CD8-positive, alpha-beta memory T cell (primary cell): Measurements from ENCODE around the gene ZNF653. TPM values are rescaled to one million over a fixed set of nuclear protein-coding genes. Genes with fewer than 3 reads are reported as not detected.
"Not testable (repeated sequence)": the region's sequence is repeated elsewhere in the genome, so short reads cannot be mapped to it uniquely, and the experiment has no call there.

Experiments used
- CTCF ChIA-PET: fragments of 350-600 bp; sonication (Branson Sonifier 250); formaldehyde crosslinking; loops from one replicate; lab custom pipeline; 2021; ENCODE audit warnings: antibody characterized with exemption; lab: Charles Lee
- POLR2A ChIA-PET: fragments of 350-600 bp; sonication (Branson Sonifier 250); formaldehyde crosslinking; loops from one replicate; lab custom pipeline; 2021; ENCODE audit warnings: antibody characterized with exemption; lab: Charles Lee
- DNase-seq, 5 donors: peaks; one replicate each; pipeline versions ENCODE4 v3.0.0 to v3.0.0-alpha.2; 2020 to 2022; ENCODE audit warnings: mixed read lengths in 1 of 5
- H3K27ac ChIP-seq: one replicate; pipeline ENCODE4 v1.7.0; 2013; ENCODE audit warnings: low read depth, mild to moderate bottlenecking, low read length, moderate library complexity
- H3K27me3 ChIP-seq: 2 replicates; pipeline ENCODE4 v1.7.0; 2013; ENCODE audit warnings: low read length, mild to moderate bottlenecking; ENCODE audit not compliant: insufficient read depth, poor library complexity, severe bottlenecking
- H3K36me3 ChIP-seq: 2 replicates; pipeline ENCODE4 v1.7.0; 2013; ENCODE audit warnings: mild to moderate bottlenecking, low read length, moderate library complexity; ENCODE audit not compliant: insufficient read depth
- H3K4me1 ChIP-seq: 2 replicates; pipeline ENCODE4 v1.7.0; 2013; ENCODE audit warnings: mild to moderate bottlenecking, low read length, moderate library complexity; ENCODE audit not compliant: insufficient read depth
- H3K4me3 ChIP-seq: 2 replicates; pipeline ENCODE4 v1.7.0; 2013; ENCODE audit warnings: mild to moderate bottlenecking, low read length
- H3K9me3 ChIP-seq: 2 replicates; pipeline ENCODE4 v1.7.0; 2013; ENCODE audit warnings: mild to moderate bottlenecking, low read length
- H3K27ac Mint-ChIP-seq, 8 donors: one replicate each; pipeline ENCODE4 v1.8.0; 2020 to 2021; ENCODE audit warnings: mixed read lengths in 8 of 8, mild to moderate bottlenecking in 6 of 8, inconsistent platforms in 3 of 8, moderate library complexity in 3 of 8
- H3K27me3 Mint-ChIP-seq, 2 donors: one replicate each; pipeline ENCODE4 v1.8.0; 2020 to 2021; ENCODE audit warnings: mixed read lengths in 2 of 2, mild to moderate bottlenecking in 1 of 2, moderate library complexity in 1 of 2
- H3K36me3 Mint-ChIP-seq, 3 donors: one replicate each; pipeline ENCODE4 v1.8.0; 2020 to 2021; ENCODE audit warnings: mixed read lengths in 3 of 3, inconsistent platforms in 1 of 3, mild to moderate bottlenecking in 1 of 3
- H3K4me1 Mint-ChIP-seq, 3 donors: one replicate each; pipeline ENCODE4 v1.8.0; 2020 to 2021; ENCODE audit warnings: mixed read lengths in 3 of 3, inconsistent platforms in 1 of 3, mild to moderate bottlenecking in 1 of 3
- H3K4me3 Mint-ChIP-seq, 7 donors: one replicate each; pipeline ENCODE4 v1.8.0; 2020 to 2021; ENCODE audit warnings: mixed read lengths in 7 of 7, mild to moderate bottlenecking in 6 of 7, moderate library complexity in 4 of 7, inconsistent platforms in 2 of 7
- H3K9me3 Mint-ChIP-seq, 5 donors: one replicate each; pipeline ENCODE4 v1.8.0; 2020 to 2022; ENCODE audit warnings: mixed read lengths in 5 of 5, mild to moderate bottlenecking in 3 of 5, moderate library complexity in 2 of 5, inconsistent platforms in 1 of 5
- polyA plus RNA-seq: library from polyadenylated mRNA; unstranded; fragments of 300-500 nt; fragmentation: Illumina TruSeq; gene quantifications from one replicate; pipeline ENCODE4 v1.2.3, GENCODE V29; 2021
- total RNA-seq, 2 experiments: library from RNA; stranded (reverse); gene quantifications; one replicate each; pipeline ENCODE4 v1.2.3, GENCODE V29; 2021

Gene ZNF653
- total and polyA plus RNA-seq, 3 experiments from 2014 or later: 5.1 to 13.3 (median 12.6) TPM

GRCh38 chr19:11479090-11479897, 26.3 kb downstream of the ZNF653 start:
- H3K4me3 Mint-ChIP-seq: peak overlapping the region in 4 of 7 donors; percentile 5 to 69 (median 44)
- peaks cover 23% of the 10 kb centered on the region for H3K4me1 ChIP-seq
- DNase-seq: peak in 1 of 5 donors; percentile 18
- no peaks in the 10 kb centered on the region for H3K9me3 Mint-ChIP-seq
- H3K36me3 ChIP-seq: no peaks in the 10 kb centered on the region
- no peak overlapping the region for H3K27ac ChIP-seq
- H3K36me3 Mint-ChIP-seq: peaks cover 0 to 4% (median 0%) of the 10 kb centered on the region in 3 donors
- peaks cover 26 to 29% of the 10 kb centered on the region in 2 donors for H3K27me3 Mint-ChIP-seq
- H3K9me3 ChIP-seq: no peaks in the 10 kb centered on the region
- peaks cover 19 to 26% (median 25%) of the 10 kb centered on the region in 3 donors for H3K4me1 Mint-ChIP-seq
- POLR2A ChIA-PET: no interaction called here
- H3K4me3 ChIP-seq: no peak overlapping the region
- CTCF ChIA-PET: no interaction called here
- peaks cover 15% of the 10 kb centered on the region for H3K27me3 ChIP-seq
- H3K27ac Mint-ChIP-seq: peak overlapping the region in 1 of 8 donors; percentile 57

- H3K27ac ChIP-seq: no peak overlapping the region
- ChIA-PET CTCF (no interaction called here), POLR2A (no interaction called here)
- H3K36me3 ChIP-seq: no peaks in the 10 kb centered on the region
- Mint-ChIP-seq H3K4me1 (peaks cover 19 to 26% (median 20%) of the 10 kb centered on the region in 3 donors), H3K27me3 (peaks cover 26 to 29% of the 10 kb centered on the region in 2 donors), H3K9me3 (no peaks in the 10 kb centered on the region), H3K36me3 (no peaks in the 10 kb centered on the region), H3K4me3 (peak overlapping the region in 2 of 7 donors; percentile 5 to 25), H3K27ac (no peak overlapping the region)
- peaks cover 15% of the 10 kb centered on the region for H3K27me3 ChIP-seq
- DNase-seq: no peak
- H3K4me1 ChIP-seq: peaks cover 23% of the 10 kb centered on the region
- no peaks in the 10 kb centered on the region for H3K9me3 ChIP-seq
- H3K4me3 ChIP-seq: no peak overlapping the region
Measured at GRCh38 chr19:11478167-11479089, 27.2 kb downstream of the ZNF653 start.

- CTCF ChIA-PET: no interaction called here
- peaks cover 0 to 5% (median 4%) of the 10 kb centered on the region in 3 donors for H3K4me1 Mint-ChIP-seq
- peaks cover 12 to 20% of the 10 kb centered on the region in 2 donors for H3K27me3 Mint-ChIP-seq
- POLR2A ChIA-PET: no interaction called here
- no peak overlapping the region for H3K4me3 ChIP-seq
- H3K36me3 Mint-ChIP-seq: no peaks in the 10 kb centered on the region
- H3K27ac Mint-ChIP-seq: no peak overlapping the region
- no peaks in the 10 kb centered on the region for H3K36me3 ChIP-seq
- peaks cover 0 to 1% (median 0%) of the 10 kb centered on the region in 5 donors for H3K9me3 Mint-ChIP-seq
- no peaks in the 10 kb centered on the region for H3K27me3 ChIP-seq
- no peak for DNase-seq
- no peaks in the 10 kb centered on the region for H3K9me3 ChIP-seq
- no peak overlapping the region for H3K27ac ChIP-seq
- no peak overlapping the region for H3K4me3 Mint-ChIP-seq
- no peaks in the 10 kb centered on the region for H3K4me1 ChIP-seq
Measured at GRCh38 chr19:11475861-11476260, 29.8 kb downstream of the ZNF653 start.

GRCh38 chr19:11475343-11475742, 30.3 kb downstream of the ZNF653 start:
- H3K4me3 Mint-ChIP-seq, H3K9me3 Mint-ChIP-seq, H3K36me3 ChIP-seq, H3K27me3 ChIP-seq, H3K36me3 Mint-ChIP-seq, H3K4me1 Mint-ChIP-seq, DNase-seq, H3K4me1 ChIP-seq, H3K4me3 ChIP-seq, POLR2A ChIA-PET, H3K27ac ChIP-seq, H3K9me3 ChIP-seq, CTCF ChIA-PET: not testable (repeated sequence)
- peak overlapping the region in 2 of 8 donors; percentile 29 to 32 for H3K27ac Mint-ChIP-seq
- peaks cover 12 to 20% of the 10 kb centered on the region in 2 donors for H3K27me3 Mint-ChIP-seq

GRCh38 chr19:11473725-11474124, 31.9 kb downstream of the ZNF653 start:
- H3K27me3 ChIP-seq: no peaks in the 10 kb centered on the region
- Mint-ChIP-seq H3K4me1 (no peaks in the 10 kb centered on the region), H3K4me3 (no peak overlapping the region), H3K27me3 (peaks cover 10 to 17% of the 10 kb centered on the region in 2 donors), H3K9me3 (peaks cover 0 to 1% (median 0%) of the 10 kb centered on the region in 5 donors), H3K36me3 (no peaks in the 10 kb centered on the region), H3K27ac (no peak overlapping the region)
- DNase-seq: no peak
- ChIA-PET POLR2A (no interaction called here), CTCF (interaction anchor here (1.7 kb wide), 1 partner anchor 9 kb away, joined by 6 read pairs; no protein-coding TSS in a partner anchor)
- H3K9me3 ChIP-seq: no peaks in the 10 kb centered on the region
- no peaks in the 10 kb centered on the region for H3K4me1 ChIP-seq
- no peak overlapping the region for H3K4me3 ChIP-seq
- H3K36me3 ChIP-seq: no peaks in the 10 kb centered on the region
- H3K27ac ChIP-seq: no peak overlapping the region

- H3K36me3 Mint-ChIP-seq, H3K4me3 Mint-ChIP-seq, H3K9me3 Mint-ChIP-seq, H3K27ac ChIP-seq, H3K27me3 ChIP-seq, H3K9me3 ChIP-seq, H3K36me3 ChIP-seq, CTCF ChIA-PET, H3K4me1 ChIP-seq, H3K27ac Mint-ChIP-seq, DNase-seq, H3K4me3 ChIP-seq, POLR2A ChIA-PET, H3K4me1 Mint-ChIP-seq: not testable (repeated sequence)
- peaks cover 9 to 11% of the 10 kb centered on the region in 2 donors for H3K27me3 Mint-ChIP-seq
Measured at GRCh38 chr19:11468266-11468845, 37.3 kb downstream of the ZNF653 start.

GRCh38 chr19:11465600-11465999, 40.0 kb downstream of the ZNF653 start:
- no peaks in the 10 kb centered on the region for H3K27me3 ChIP-seq
- no peaks in the 10 kb centered on the region for H3K9me3 ChIP-seq
- H3K4me1 ChIP-seq: no peaks in the 10 kb centered on the region
- CTCF ChIA-PET: no interaction called here
- H3K27ac ChIP-seq: no peak overlapping the region
- peaks cover 0 to 3% (median 0%) of the 10 kb centered on the region in 3 donors for H3K4me1 Mint-ChIP-seq
- no peaks in the 10 kb centered on the region for H3K36me3 Mint-ChIP-seq
- POLR2A ChIA-PET: no interaction called here
- peaks cover 4 to 9% of the 10 kb centered on the region in 2 donors for H3K27me3 Mint-ChIP-seq
- H3K4me3 ChIP-seq: no peak overlapping the region
- no peak for DNase-seq
- no peaks in the 10 kb centered on the region for H3K9me3 Mint-ChIP-seq
- no peak overlapping the region for H3K4me3 Mint-ChIP-seq
- H3K36me3 ChIP-seq: no peaks in the 10 kb centered on the region
- no peak overlapping the region for H3K27ac Mint-ChIP-seq
